HepG2 (cell line): Measurements from ENCODE around the gene HAUS2. TPM values are rescaled to one million over a fixed set of nuclear protein-coding genes. Genes with fewer than 3 reads are reported as not detected.
A peak's percentile ranks its signal among the peaks of the same experiment; 100 is the strongest.

Experiments used
- CBX5 ChIP-seq: sonication (generic); formaldehyde crosslinking; IDR thresholded peaks from 2 replicates; pipeline ENCODE4 v1.4.0; 2020; ENCODE audit warnings: missing genetic modification reagents, borderline replicate concordance
- CCDC6 ChIP-seq: sonication (generic); formaldehyde crosslinking; IDR thresholded peaks from 2 replicates; pipeline ENCODE4 v1.8.1; 2022; ENCODE audit warnings: mild to moderate bottlenecking, missing genetic modification reagents, moderate library complexity
- ETV6 ChIP-seq: sonication (generic); formaldehyde crosslinking; conservative IDR thresholded peaks from 2 replicates; pipeline ENCODE4 v1.4.0; 2020; ENCODE audit warnings: missing genetic modification reagents
- MED13 ChIP-seq: sonication (generic); formaldehyde crosslinking; IDR thresholded peaks from 2 replicates; pipeline ENCODE4 v1.5.0; 2020; ENCODE audit warnings: missing genetic modification reagents
- SP140L ChIP-seq: sonication (generic); formaldehyde crosslinking; IDR thresholded peaks from 2 replicates; pipeline ENCODE4 v1.4.0; 2020; ENCODE audit warnings: missing genetic modification reagents, borderline replicate concordance
- TCF7 ChIP-seq: sonication (generic); IDR thresholded peaks from 2 replicates; pipeline ENCODE4 v1.6.1; 2016; ENCODE audit warnings: antibody characterized with exemption, low read depth
- ZNF251 ChIP-seq: sonication (generic); formaldehyde crosslinking; IDR thresholded peaks from 2 replicates; pipeline ENCODE4 v1.9.0; 2021; ENCODE audit warnings: mild to moderate bottlenecking, missing genetic modification reagents
- ZNF549 ChIP-seq: sonication (generic); formaldehyde crosslinking; IDR thresholded peaks from 2 replicates; pipeline ENCODE4 v1.5.0; 2020; ENCODE audit warnings: missing genetic modification reagents
- ZNF562 ChIP-seq: sonication (generic); formaldehyde crosslinking; IDR thresholded peaks from 2 replicates; pipeline ENCODE4 v1.8.0; 2022; ENCODE audit warnings: missing genetic modification reagents, borderline replicate concordance
- ZNF761 ChIP-seq: sonication (generic); formaldehyde crosslinking; conservative IDR thresholded peaks from 2 replicates; pipeline ENCODE4 v1.4.0; 2020; ENCODE audit warnings: mild to moderate bottlenecking, missing genetic modification reagents
- polyA plus RNA-seq, 8 experiments: library from polyadenylated mRNA; depleted of rRNA in 3 of 8; stranded (reverse) in 7 of 8; unstranded in 1 of 8; fragments of >200 nt; fragmentation: Illumina TruSeq in 4 of 8; extraction: Trizol in 4 of 8; gene quantifications; 2 replicates each; pipeline versions ENCODE4 v1.2.1 to v1.2.3, GENCODE V29; 2011 to 2016; ENCODE audit warnings: low read depth in 4 of 8, missing spikeins in 1 of 8, mixed read lengths in 1 of 8; ENCODE audit not compliant: insufficient read depth in 1 of 8
- total RNA-seq, 5 experiments: library from RNA; depleted of rRNA; stranded (reverse); fragments of >200 nt; fragmentation: Illumina TruSeq; extraction: Trizol; gene quantifications; 2 replicates each; pipeline ENCODE4 v1.2.3, GENCODE V29; 2016; ENCODE audit warnings: low read depth in 1 of 5
- TF ChIP-seq, protein P1 (sequence below): sonication (generic); formaldehyde crosslinking; IDR thresholded peaks from 2 replicates; pipeline ENCODE4 v1.5.0; 2020; ENCODE audit warnings: missing genetic modification reagents, mild to moderate bottlenecking, borderline replicate concordance
- TF ChIP-seq, protein P2 (sequence below): sonication (generic); formaldehyde crosslinking; conservative IDR thresholded peaks from 2 replicates; pipeline ENCODE4 v1.8.0; 2022; ENCODE audit warnings: mild to moderate bottlenecking, moderate library complexity, missing genetic modification reagents
- TF ChIP-seq, protein P3 (sequence below): sonication (generic); formaldehyde crosslinking; IDR thresholded peaks from 2 replicates; pipeline ENCODE4 v1.4.0; 2020; ENCODE audit warnings: mild to moderate bottlenecking, missing genetic modification reagents
- TF ChIP-seq, protein P4 (sequence below): fragments of 450-650 bp; IDR thresholded peaks from 2 replicates; pipeline ENCODE4 v1.6.1; 2017
- TF ChIP-seq, protein P5 (sequence below): sonication (generic); formaldehyde crosslinking; IDR thresholded peaks from 2 replicates; pipeline ENCODE4 v1.4.0; 2020; ENCODE audit warnings: missing genetic modification reagents
- TF ChIP-seq, protein P6 (sequence below): sonication (generic); formaldehyde crosslinking; IDR thresholded peaks from 2 replicates; pipeline ENCODE4 v1.4.0; 2020; ENCODE audit warnings: missing genetic modification reagents, mild to moderate bottlenecking, borderline replicate concordance

HAUS2 gene
- total and polyA plus RNA-seq, 2 of the 13 experiments (the other 11 are each of a cell fraction or from before 2014, with no cell fraction given), result 11.6 to 32.9 TPM

DNA sequence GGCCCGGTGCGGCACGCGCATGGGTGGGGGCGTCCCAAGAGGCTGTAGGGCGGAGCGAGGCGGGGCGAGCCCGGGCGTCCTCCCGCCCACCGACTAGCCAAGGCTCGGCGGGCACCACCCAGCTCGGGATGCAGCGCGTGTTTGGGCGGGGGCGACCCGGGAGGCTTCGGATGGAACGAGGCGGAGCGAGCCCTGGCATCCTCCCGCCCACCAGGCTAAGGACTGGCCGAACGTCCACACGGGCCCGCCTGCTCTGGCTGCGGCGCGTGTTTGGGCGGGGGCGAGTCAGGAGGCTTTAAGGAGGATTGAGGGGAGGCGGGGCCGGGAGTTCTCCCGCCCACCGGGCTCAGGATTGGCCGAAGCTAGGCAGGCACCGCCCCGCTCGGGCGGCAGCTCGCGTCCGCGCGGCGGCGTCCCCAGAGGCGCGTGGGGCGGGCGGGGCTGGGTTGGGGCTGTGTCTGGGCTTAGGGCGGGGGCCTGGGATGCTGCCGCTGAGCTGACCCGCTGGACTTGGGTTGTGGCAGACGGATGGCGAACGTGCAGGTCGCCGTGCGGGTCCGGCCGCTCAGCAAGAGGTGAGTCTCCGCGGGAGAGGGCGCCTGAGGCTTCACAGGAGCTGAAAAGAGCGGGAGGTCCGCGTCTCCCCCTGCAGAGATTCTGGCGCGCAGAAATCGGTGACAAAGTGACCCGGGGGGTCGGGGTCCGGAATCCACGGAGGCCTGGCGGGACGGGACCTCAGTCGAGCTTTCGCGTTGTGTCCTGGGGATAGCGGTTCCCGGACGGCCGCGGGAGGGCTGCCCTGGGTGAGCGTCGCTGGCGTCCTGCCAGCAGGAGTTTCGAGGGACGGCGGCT is 26.8 kb downstream of the HAUS2 start, which contains the start of gene STARD9 (continued):
- TF ChIP-seq, protein P1, sequence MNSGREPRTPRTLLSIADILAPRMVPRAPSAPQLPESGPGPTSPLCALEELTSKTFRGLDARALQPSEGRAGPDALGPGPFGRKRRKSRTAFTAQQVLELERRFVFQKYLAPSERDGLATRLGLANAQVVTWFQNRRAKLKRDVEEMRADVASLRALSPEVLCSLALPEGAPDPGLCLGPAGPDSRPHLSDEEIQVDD (CRISPR knock-in tag), result no peak
- TF ChIP-seq ETV6 (CRISPR knock-in tag), result no peak; the same call in 1 of the 2 replicates
- TF ChIP-seq SP140L (CRISPR knock-in tag), result no peak
- TF ChIP-seq, protein P2, sequence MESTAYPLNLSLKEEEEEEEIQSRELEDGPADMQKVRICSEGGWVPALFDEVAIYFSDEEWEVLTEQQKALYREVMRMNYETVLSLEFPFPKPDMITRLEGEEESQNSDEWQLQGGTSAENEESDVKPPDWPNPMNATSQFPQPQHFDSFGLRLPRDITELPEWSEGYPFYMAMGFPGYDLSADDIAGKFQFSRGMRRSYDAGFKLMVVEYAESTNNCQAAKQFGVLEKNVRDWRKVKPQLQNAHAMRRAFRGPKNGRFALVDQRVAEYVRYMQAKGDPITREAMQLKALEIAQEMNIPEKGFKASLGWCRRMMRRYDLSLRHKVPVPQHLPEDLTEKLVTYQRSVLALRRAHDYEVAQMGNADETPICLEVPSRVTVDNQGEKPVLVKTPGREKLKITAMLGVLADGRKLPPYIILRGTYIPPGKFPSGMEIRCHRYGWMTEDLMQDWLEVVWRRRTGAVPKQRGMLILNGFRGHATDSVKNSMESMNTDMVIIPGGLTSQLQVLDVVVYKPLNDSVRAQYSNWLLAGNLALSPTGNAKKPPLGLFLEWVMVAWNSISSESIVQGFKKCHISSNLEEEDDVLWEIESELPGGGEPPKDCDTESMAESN (CRISPR knock-in tag), result 0 out of 2 replicates have a peak, but pooled peaks have one; percentile 65
- peak; percentile 74; the same call in 1 of the 2 replicates for TF ChIP-seq CCDC6 (CRISPR knock-in tag)
- TF ChIP-seq, protein P3, sequence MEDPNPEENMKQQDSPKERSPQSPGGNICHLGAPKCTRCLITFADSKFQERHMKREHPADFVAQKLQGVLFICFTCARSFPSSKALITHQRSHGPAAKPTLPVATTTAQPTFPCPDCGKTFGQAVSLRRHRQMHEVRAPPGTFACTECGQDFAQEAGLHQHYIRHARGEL (CRISPR knock-in tag), result no peak
- TF ChIP-seq, protein P4, sequence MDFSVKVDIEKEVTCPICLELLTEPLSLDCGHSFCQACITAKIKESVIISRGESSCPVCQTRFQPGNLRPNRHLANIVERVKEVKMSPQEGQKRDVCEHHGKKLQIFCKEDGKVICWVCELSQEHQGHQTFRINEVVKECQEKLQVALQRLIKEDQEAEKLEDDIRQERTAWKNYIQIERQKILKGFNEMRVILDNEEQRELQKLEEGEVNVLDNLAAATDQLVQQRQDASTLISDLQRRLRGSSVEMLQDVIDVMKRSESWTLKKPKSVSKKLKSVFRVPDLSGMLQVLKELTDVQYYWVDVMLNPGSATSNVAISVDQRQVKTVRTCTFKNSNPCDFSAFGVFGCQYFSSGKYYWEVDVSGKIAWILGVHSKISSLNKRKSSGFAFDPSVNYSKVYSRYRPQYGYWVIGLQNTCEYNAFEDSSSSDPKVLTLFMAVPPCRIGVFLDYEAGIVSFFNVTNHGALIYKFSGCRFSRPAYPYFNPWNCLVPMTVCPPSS, result no peak
- TF ChIP-seq CBX5, result no peak
- TF ChIP-seq, protein P5, sequence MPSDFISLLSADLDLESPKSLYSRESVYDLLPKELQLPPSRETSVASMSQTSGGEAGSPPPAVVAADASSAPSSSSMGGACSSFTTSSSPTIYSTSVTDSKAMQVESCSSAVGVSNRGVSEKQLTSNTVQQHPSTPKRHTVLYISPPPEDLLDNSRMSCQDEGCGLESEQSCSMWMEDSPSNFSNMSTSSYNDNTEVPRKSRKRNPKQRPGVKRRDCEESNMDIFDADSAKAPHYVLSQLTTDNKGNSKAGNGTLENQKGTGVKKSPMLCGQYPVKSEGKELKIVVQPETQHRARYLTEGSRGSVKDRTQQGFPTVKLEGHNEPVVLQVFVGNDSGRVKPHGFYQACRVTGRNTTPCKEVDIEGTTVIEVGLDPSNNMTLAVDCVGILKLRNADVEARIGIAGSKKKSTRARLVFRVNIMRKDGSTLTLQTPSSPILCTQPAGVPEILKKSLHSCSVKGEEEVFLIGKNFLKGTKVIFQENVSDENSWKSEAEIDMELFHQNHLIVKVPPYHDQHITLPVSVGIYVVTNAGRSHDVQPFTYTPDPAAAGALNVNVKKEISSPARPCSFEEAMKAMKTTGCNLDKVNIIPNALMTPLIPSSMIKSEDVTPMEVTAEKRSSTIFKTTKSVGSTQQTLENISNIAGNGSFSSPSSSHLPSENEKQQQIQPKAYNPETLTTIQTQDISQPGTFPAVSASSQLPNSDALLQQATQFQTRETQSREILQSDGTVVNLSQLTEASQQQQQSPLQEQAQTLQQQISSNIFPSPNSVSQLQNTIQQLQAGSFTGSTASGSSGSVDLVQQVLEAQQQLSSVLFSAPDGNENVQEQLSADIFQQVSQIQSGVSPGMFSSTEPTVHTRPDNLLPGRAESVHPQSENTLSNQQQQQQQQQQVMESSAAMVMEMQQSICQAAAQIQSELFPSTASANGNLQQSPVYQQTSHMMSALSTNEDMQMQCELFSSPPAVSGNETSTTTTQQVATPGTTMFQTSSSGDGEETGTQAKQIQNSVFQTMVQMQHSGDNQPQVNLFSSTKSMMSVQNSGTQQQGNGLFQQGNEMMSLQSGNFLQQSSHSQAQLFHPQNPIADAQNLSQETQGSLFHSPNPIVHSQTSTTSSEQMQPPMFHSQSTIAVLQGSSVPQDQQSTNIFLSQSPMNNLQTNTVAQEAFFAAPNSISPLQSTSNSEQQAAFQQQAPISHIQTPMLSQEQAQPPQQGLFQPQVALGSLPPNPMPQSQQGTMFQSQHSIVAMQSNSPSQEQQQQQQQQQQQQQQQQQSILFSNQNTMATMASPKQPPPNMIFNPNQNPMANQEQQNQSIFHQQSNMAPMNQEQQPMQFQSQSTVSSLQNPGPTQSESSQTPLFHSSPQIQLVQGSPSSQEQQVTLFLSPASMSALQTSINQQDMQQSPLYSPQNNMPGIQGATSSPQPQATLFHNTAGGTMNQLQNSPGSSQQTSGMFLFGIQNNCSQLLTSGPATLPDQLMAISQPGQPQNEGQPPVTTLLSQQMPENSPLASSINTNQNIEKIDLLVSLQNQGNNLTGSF (CRISPR knock-in tag), result no peak
- TF ChIP-seq TCF7, result no peak
- 0 out of 2 replicates have a peak, but pooled peaks have one; percentile 44 for TF ChIP-seq ZNF761
- TF ChIP-seq ZNF549 (CRISPR knock-in tag), result no peak
- TF ChIP-seq ZNF562 (CRISPR knock-in tag), result no peak
- TF ChIP-seq, protein P6, sequence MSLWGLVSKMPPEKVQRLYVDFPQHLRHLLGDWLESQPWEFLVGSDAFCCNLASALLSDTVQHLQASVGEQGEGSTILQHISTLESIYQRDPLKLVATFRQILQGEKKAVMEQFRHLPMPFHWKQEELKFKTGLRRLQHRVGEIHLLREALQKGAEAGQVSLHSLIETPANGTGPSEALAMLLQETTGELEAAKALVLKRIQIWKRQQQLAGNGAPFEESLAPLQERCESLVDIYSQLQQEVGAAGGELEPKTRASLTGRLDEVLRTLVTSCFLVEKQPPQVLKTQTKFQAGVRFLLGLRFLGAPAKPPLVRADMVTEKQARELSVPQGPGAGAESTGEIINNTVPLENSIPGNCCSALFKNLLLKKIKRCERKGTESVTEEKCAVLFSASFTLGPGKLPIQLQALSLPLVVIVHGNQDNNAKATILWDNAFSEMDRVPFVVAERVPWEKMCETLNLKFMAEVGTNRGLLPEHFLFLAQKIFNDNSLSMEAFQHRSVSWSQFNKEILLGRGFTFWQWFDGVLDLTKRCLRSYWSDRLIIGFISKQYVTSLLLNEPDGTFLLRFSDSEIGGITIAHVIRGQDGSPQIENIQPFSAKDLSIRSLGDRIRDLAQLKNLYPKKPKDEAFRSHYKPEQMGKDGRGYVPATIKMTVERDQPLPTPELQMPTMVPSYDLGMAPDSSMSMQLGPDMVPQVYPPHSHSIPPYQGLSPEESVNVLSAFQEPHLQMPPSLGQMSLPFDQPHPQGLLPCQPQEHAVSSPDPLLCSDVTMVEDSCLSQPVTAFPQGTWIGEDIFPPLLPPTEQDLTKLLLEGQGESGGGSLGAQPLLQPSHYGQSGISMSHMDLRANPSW (CRISPR knock-in tag), result no peak
- no peak for TF ChIP-seq ZNF251 (CRISPR knock-in tag)
- 0 out of 2 replicates have a peak, but pooled peaks have one; percentile 39 for TF ChIP-seq MED13 (CRISPR knock-in tag)
